GM23248 (cell line): ENCODE data around the gene COL6A3.

ENCODE experiments used
- EZH2 ChIP-seq: fragments of 200-600 bp; sonication (generic); IDR thresholded peaks from 2 replicates; pipeline ENCODE4 v1.6.1; 2018; ENCODE audit warnings: antibody characterized with exemption, mild to moderate bottlenecking; ENCODE audit not compliant: insufficient read depth, poor library complexity, severe bottlenecking
- EZH2phosphoT487 ChIP-seq: fragments of 200-600 bp; sonication (generic); IDR thresholded peaks from 2 replicates; pipeline ENCODE4 v1.6.1; 2018; ENCODE audit warnings: antibody characterized with exemption, moderate library complexity, mild to moderate bottlenecking, low read depth; ENCODE audit not compliant: insufficient read depth

GRCh38 chr2:237326266-237327171, 87.4 kb downstream of the COL6A3 start:
- no peak for TF ChIP-seq EZH2phosphoT487
- no peak for TF ChIP-seq EZH2
